ENCODE measurements around the gene PLXNA2. TPM values are rescaled to one million over a fixed set of nuclear protein-coding genes. Genes with fewer than 3 reads are reported as not detected.

Gene PLXNA2
- total and polyA plus RNA-seq, 2 of the 13 experiments (the other 11 are each of a cell fraction or from before 2014, with no cell fraction given) = 1.1 to 2.1 TPM

DNA sequence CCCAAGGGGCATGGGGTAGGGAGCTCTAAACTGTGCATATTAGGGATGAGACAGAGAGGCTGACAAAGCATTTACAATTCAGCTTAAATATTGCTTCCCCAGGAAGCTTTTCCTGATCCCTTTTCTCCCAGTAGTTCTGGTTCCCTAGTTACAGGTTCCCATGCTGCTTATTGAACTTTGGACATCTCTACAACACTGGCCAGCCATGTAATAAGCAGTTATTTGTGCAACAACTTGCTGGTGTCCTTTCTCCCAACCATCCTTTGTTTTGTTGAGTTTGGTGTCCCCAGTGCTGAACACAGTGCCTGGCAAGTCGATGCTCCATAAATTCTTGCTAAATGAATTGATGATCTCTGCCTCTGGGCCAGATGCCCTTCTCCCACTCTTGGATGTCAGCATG, 80.6 kb downstream of the PLXNA2 start (continued):
- no peak for TF ChIP-seq NRL (CRISPR knock-in tag; IDR thresholded peaks at IDR 0.05; ENCODE audit: borderline replicate concordance)
- no peak for TF ChIP-seq HNRNPLL (IDR thresholded peaks at IDR 0.05; ENCODE audit: low read depth, low read length, poor library complexity, severe bottlenecking)
- TF ChIP-seq MIER2 (CRISPR knock-in tag; IDR thresholded peaks at IDR 0.05) = peak; percentile 53; the same call in 1 of the 2 replicates
- TF ChIP-seq ZMAT3 (CRISPR knock-in tag; conservative IDR thresholded peaks at IDR 0.05) = no peak
- no peak for TF ChIP-seq ZNF597 (CRISPR knock-in tag; IDR thresholded peaks at IDR 0.05)
- no peak for TF ChIP-seq STAG1 (CRISPR knock-in tag; IDR thresholded peaks at IDR 0.05)
- no peak for TF ChIP-seq YEATS4 (CRISPR knock-in tag; IDR thresholded peaks at IDR 0.05; ENCODE audit: borderline replicate concordance)
- peak; percentile 37; the same call in 1 of the 2 replicates for TF ChIP-seq ZNF556 (CRISPR knock-in tag; IDR thresholded peaks at IDR 0.05; ENCODE audit: borderline replicate concordance)
- no peak for TF ChIP-seq ZNF646 (CRISPR knock-in tag; IDR thresholded peaks at IDR 0.05)
- 0 out of 2 replicates have a peak, but pooled peaks have one; percentile 18 for TF ChIP-seq KDM1A (CRISPR knock-in tag; IDR thresholded peaks at IDR 0.05)
- no peak for TF ChIP-seq REXO4 (CRISPR knock-in tag; IDR thresholded peaks at IDR 0.05; ENCODE audit: borderline replicate concordance)
- TF ChIP-seq PAF1 (CRISPR knock-in tag; IDR thresholded peaks at IDR 0.05) = no peak
- TF ChIP-seq EHMT2 (IDR thresholded peaks at IDR 0.05; ENCODE audit: borderline replicate concordance, low read depth, low read length) = peak; percentile 69; the same call in 1 of the 2 replicates
- TF ChIP-seq RNF219 (CRISPR knock-in tag; IDR thresholded peaks at IDR 0.05) = no peak
- peak; percentile 77 for TF ChIP-seq CEBPB (IDR thresholded peaks at IDR 0.05; ENCODE audit: borderline replicate concordance, low read depth, low read length)
- no peak for TF ChIP-seq ZFP1 (CRISPR knock-in tag; IDR thresholded peaks at IDR 0.05)
- TF ChIP-seq ZNF496 (CRISPR knock-in tag; IDR thresholded peaks at IDR 0.05; ENCODE audit: insufficient replicate concordance) = no peak
- TF ChIP-seq ZNF431 (CRISPR knock-in tag; IDR thresholded peaks at IDR 0.05; ENCODE audit: borderline replicate concordance, low read depth) = peak; percentile 79; the same call in 1 of the 2 replicates
- TF ChIP-seq BRCA1 (CRISPR knock-in tag; IDR thresholded peaks at IDR 0.05) = no peak
- TF ChIP-seq HNF4A (CRISPR knock-in tag; IDR thresholded peaks at IDR 0.05) = peak; percentile 88
- TF ChIP-seq ZNF484 (CRISPR knock-in tag; IDR thresholded peaks at IDR 0.05; ENCODE audit: borderline replicate concordance, low read depth) = no peak
- TF ChIP-seq HMG20A (CRISPR knock-in tag; IDR thresholded peaks at IDR 0.05; ENCODE audit: borderline replicate concordance) = no peak
- no peak for TF ChIP-seq ZNF615 (CRISPR knock-in tag; IDR thresholded peaks at IDR 0.05; ENCODE audit: borderline replicate concordance)

Data from HepG2 (cell line).